Measurements from ENCODE around the gene GAST. TPM values are rescaled to one million over a fixed set of nuclear protein-coding genes. Genes with fewer than 3 reads are reported as not detected.

Gene GAST
- total RNA-seq, 4 donors from 2014 or later, result not detected

DNA sequence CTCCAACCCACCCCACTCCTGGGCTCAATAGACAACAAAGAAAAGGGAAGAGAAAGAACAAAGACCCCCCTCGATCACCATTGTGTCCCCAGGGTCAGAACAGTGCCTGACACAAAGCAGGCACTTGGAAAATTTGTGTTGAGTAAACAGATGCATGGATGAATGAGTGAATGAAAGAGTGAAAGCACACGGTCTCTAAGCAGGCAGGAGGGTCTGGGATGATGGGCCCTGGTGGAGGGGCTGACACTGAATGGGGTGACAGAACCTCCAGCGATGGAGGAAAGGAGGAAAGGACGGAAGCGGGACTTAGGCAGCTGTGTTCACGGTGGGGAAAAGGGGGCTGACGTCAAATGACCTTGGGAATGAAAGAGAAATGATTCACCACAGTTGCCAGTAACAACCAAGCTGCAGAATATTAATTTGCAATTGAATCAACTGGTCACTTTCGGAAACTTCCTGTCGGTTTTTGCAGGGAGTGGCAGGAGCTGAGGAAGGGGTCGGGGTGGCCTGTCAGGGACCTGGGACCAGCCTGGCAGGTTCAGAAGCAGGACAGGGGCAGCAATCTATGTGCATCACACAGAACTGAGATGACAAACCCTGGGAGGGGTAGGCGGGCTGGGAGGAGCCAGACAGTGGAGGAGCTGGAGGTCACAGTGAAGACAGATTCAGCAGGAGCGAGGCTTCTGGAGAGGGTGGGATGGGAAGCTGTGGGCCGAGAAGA lies 6.7 kb upstream of the GAST start:
- no peak for DNase-seq
- intact Hi-C loops (cut with DNase I), result no loop called here
- 65 to 71% methylated on average over 13 of the region's 13 CpGs for WGBS, 2 donors

GRCh38 chr17:41707803-41708669 lies 4.1 kb upstream of the GAST start:
- no peak for DNase-seq
- 78% methylated on average over 10 of the region's 10 CpGs for WGBS, 2 donors
- Histone ChIP-seq H3K4me3 (replicated peaks in 1 of 3) (no peak overlapping the region), H3K4me1 (no peaks in the 10 kb centered on the region), H3K27me3 (no peaks in the 10 kb centered on the region), H3K36me3 (no peaks in the 10 kb centered on the region), H3K27ac (no peak overlapping the region), H3K9me3 (no peaks in the 10 kb centered on the region)
- TF ChIP-seq, protein P1, sequence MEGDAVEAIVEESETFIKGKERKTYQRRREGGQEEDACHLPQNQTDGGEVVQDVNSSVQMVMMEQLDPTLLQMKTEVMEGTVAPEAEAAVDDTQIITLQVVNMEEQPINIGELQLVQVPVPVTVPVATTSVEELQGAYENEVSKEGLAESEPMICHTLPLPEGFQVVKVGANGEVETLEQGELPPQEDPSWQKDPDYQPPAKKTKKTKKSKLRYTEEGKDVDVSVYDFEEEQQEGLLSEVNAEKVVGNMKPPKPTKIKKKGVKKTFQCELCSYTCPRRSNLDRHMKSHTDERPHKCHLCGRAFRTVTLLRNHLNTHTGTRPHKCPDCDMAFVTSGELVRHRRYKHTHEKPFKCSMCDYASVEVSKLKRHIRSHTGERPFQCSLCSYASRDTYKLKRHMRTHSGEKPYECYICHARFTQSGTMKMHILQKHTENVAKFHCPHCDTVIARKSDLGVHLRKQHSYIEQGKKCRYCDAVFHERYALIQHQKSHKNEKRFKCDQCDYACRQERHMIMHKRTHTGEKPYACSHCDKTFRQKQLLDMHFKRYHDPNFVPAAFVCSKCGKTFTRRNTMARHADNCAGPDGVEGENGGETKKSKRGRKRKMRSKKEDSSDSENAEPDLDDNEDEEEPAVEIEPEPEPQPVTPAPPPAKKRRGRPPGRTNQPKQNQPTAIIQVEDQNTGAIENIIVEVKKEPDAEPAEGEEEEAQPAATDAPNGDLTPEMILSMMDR (IDR thresholded peaks at IDR 0.05), result no peak
- TF ChIP-seq POLR2A (IDR thresholded peaks at IDR 0.05), result no peak
- intact Hi-C loops (cut with DNase I), result no loop called here

More for the DNA sequence above, 6.7 kb upstream of the GAST start:
- TF ChIP-seq POLR2A (IDR thresholded peaks at IDR 0.05), result no peak
- TF ChIP-seq, protein P1 (IDR thresholded peaks at IDR 0.05), result no peak
- Histone ChIP-seq H3K4me1 (no peaks in the 10 kb centered on the region), H3K9me3 (no peaks in the 10 kb centered on the region), H3K27me3 (no peaks in the 10 kb centered on the region), H3K27ac (no peak overlapping the region), H3K4me3 (replicated peaks in 1 of 3) (no peak overlapping the region), H3K36me3 (no peaks in the 10 kb centered on the region)

- H3K9me3 ChIP-seq, result no peaks in the 10 kb centered on the region
- H3K4me1 ChIP-seq, result no peaks in the 10 kb centered on the region
- H3K4me3 ChIP-seq (replicated peaks in 1 of 3), result no peak overlapping the region
- no peaks in the 10 kb centered on the region for H3K36me3 ChIP-seq
- intact Hi-C loops (cut with DNase I), result no loop called here
- no peak for DNase-seq
- TF ChIP-seq POLR2A (IDR thresholded peaks at IDR 0.05), result no peak
- TF ChIP-seq, protein P1 (IDR thresholded peaks at IDR 0.05), result no peak
- no peak overlapping the region for H3K27ac ChIP-seq
- H3K27me3 ChIP-seq, result no peaks in the 10 kb centered on the region
- 64 to 66% methylated on average over 8 of the region's 8 CpGs for WGBS, 2 donors
Observed at GRCh38 chr17:41710472-41711090, 1.6 kb upstream of the GAST start.

- Histone ChIP-seq H3K36me3 (no peaks in the 10 kb centered on the region), H3K4me3 (replicated peaks in 1 of 3) (no peak overlapping the region), H3K4me1 (no peaks in the 10 kb centered on the region), H3K27ac (no peak overlapping the region), H3K9me3 (no peaks in the 10 kb centered on the region), H3K27me3 (no peaks in the 10 kb centered on the region)
- DNase-seq, result no peak
- 68 to 71% methylated on average over 15 of the region's 15 CpGs for whole genome bisulfite sequencing, 2 donors
- TF ChIP-seq, protein P1 (IDR thresholded peaks at IDR 0.05), result no peak
- no peak for TF ChIP-seq POLR2A (IDR thresholded peaks at IDR 0.05)
- intact Hi-C loops (cut with DNase I), result no loop called here
Observed at GRCh38 chr17:41717408-41718286, 5.5 kb downstream of the GAST start.
